ENCODE data around the gene NTNG1.

Gene NTNG1

GRCh38 chr1:107264561-107264960, 123.7 kb downstream of the NTNG1 start:
- DNase-seq: no peak

GRCh38 chr1:107267489-107267888, 126.7 kb downstream of the NTNG1 start:
- no peak for DNase-seq

- DNase-seq: no peak
Measured at GRCh38 chr1:107272321-107272720, 131.5 kb downstream of the NTNG1 start.

GRCh38 chr1:107273515-107273914, 132.7 kb downstream of the NTNG1 start:
- no peak for DNase-seq

- no peak for DNase-seq
Measured at GRCh38 chr1:107274227-107274626, 133.4 kb downstream of the NTNG1 start.

GRCh38 chr1:107276247-107276646, 135.4 kb downstream of the NTNG1 start:
- DNase-seq: no peak

- DNase-seq: no peak
Measured at GRCh38 chr1:107277022-107277421, 136.2 kb downstream of the NTNG1 start.

- DNase-seq: no peak
Measured at GRCh38 chr1:107286125-107286524, 145.3 kb downstream of the NTNG1 start.

GRCh38 chr1:107291987-107292386, 151.1 kb downstream of the NTNG1 start:
- DNase-seq: no peak

- no peak for DNase-seq
Measured at GRCh38 chr1:107293901-107294613, 153.2 kb downstream of the NTNG1 start.

- no peak for DNase-seq
Measured at GRCh38 chr1:107294686-107295085, 153.8 kb downstream of the NTNG1 start.

- no peak for DNase-seq
Measured at GRCh38 chr1:107297681-107298080, 156.8 kb downstream of the NTNG1 start.

GRCh38 chr1:107298526-107298925, 157.7 kb downstream of the NTNG1 start:
- no peak for DNase-seq

GRCh38 chr1:107299521-107299920, 158.7 kb downstream of the NTNG1 start:
- DNase-seq: no peak

GRCh38 chr1:107309962-107310361, 169.1 kb downstream of the NTNG1 start:
- no peak for DNase-seq

- DNase-seq: no peak
Measured at GRCh38 chr1:107315652-107316051, 174.8 kb downstream of the NTNG1 start.

GRCh38 chr1:107318932-107319331, 178.1 kb downstream of the NTNG1 start:
- no peak for DNase-seq

- no peak for DNase-seq
Measured at GRCh38 chr1:107323784-107324183, 182.9 kb downstream of the NTNG1 start.

GRCh38 chr1:107326824-107327445, 186.1 kb downstream of the NTNG1 start:
- DNase-seq: no peak

GRCh38 chr1:107327446-107327845, 186.6 kb downstream of the NTNG1 start:
- no peak for DNase-seq

GRCh38 chr1:107328087-107328486, 187.2 kb downstream of the NTNG1 start:
- DNase-seq: no peak

GRCh38 chr1:107339775-107340174, 198.9 kb downstream of the NTNG1 start:
- DNase-seq: no peak

- no peak for DNase-seq
Measured at GRCh38 chr1:107342316-107342715, 201.5 kb downstream of the NTNG1 start.

GRCh38 chr1:107342768-107343167, 201.9 kb downstream of the NTNG1 start:
- no peak for DNase-seq

GRCh38 chr1:107343601-107344000, 202.8 kb downstream of the NTNG1 start:
- no peak for DNase-seq

All from activated CD4-positive, alpha-beta T cell treated with anti-CD3 and anti-CD28 coated beads, Interleukin-2, amount 50 U/mL, for 1 hour (primary cell).